Raji (cell line): ENCODE results near the gene TNS1.

ENCODE experiments used
- POLR2A ChIP-seq: IDR thresholded peaks from 2 replicates; pipeline ENCODE4 v1.6.1; 2011; ENCODE audit warnings: low read depth, low read length, control low read depth; ENCODE audit not compliant: insufficient read depth

TNS1 gene

GRCh38 chr2:217845301-217845700, 157.5 kb downstream of the TNS1 start:
- TF ChIP-seq POLR2A, result no peak

- TF ChIP-seq POLR2A, result no peak
Measured at GRCh38 chr2:217844696-217845095, 158.1 kb downstream of the TNS1 start.

- no peak for TF ChIP-seq POLR2A
Measured at GRCh38 chr2:217843324-217843723, 159.5 kb downstream of the TNS1 start.

GRCh38 chr2:217842017-217842416, 160.8 kb downstream of the TNS1 start:
- no peak for TF ChIP-seq POLR2A

- no peak for TF ChIP-seq POLR2A
Measured at GRCh38 chr2:217840522-217840921, 162.3 kb downstream of the TNS1 start.

- no peak for TF ChIP-seq POLR2A
Measured at GRCh38 chr2:217839750-217840107, 163.1 kb downstream of the TNS1 start.

GRCh38 chr2:217839073-217839749, 163.6 kb downstream of the TNS1 start:
- TF ChIP-seq POLR2A, result no peak

GRCh38 chr2:217838409-217838831, 164.4 kb downstream of the TNS1 start:
- no peak for TF ChIP-seq POLR2A

GRCh38 chr2:217837530-217837929, 165.3 kb downstream of the TNS1 start:
- no peak for TF ChIP-seq POLR2A

GRCh38 chr2:217836901-217837491, 165.8 kb downstream of the TNS1 start:
- TF ChIP-seq POLR2A, result no peak

GRCh38 chr2:217835931-217836891, 166.6 kb downstream of the TNS1 start:
- TF ChIP-seq POLR2A, result no peak

GRCh38 chr2:217834744-217835513, 167.9 kb downstream of the TNS1 start:
- TF ChIP-seq POLR2A, result no peak

- no peak for TF ChIP-seq POLR2A
Measured at GRCh38 chr2:217834057-217834620, 168.7 kb downstream of the TNS1 start.

- no peak for TF ChIP-seq POLR2A
Measured at GRCh38 chr2:217833439-217833838, 169.4 kb downstream of the TNS1 start.

- no peak for TF ChIP-seq POLR2A
Measured at GRCh38 chr2:217832987-217833386, 169.8 kb downstream of the TNS1 start.
